GOT3 (cell line): Measurements from ENCODE around the gene APBA1.

Experiments
- DNase-seq: peaks from one replicate; lab custom pipeline; 2025; ENCODE audit warnings: mixed read lengths; lab: John Stamatoyannopoulos, UW

Gene APBA1

DNA sequence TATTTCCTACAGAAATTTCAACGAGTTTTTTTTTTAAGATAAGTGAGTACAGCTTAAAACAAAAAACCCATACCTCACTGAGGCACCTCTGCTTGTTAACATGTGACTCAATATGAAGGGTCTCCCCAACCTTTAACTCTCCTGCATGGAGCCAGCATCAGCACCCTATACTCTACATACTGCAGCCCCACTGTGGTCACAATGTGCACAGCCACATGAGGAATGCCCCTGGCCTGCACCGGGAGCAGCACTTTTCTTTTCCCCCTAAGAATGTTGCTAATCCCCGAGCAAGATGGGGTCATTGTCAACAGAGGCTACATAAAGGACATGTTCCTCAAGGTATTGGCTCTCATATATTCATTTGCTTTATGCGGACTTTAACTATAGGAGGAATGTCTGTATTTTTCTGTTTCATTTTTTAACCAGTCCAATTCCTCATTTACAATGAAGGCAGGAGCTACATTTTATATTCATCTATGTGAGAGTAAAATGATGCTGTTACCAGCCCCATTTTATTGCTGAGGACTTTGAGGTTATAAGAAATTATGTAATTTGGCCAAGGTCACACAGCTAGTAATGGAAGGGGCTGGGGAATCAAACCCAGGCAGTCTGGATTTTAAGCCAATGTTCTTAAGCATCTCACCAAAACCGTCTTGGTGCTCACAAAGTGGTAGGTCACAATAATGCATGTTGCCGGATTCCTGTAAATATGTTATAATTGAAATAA lies 93.0 kb downstream of the APBA1 start:
- no peak for DNase-seq

DNA sequence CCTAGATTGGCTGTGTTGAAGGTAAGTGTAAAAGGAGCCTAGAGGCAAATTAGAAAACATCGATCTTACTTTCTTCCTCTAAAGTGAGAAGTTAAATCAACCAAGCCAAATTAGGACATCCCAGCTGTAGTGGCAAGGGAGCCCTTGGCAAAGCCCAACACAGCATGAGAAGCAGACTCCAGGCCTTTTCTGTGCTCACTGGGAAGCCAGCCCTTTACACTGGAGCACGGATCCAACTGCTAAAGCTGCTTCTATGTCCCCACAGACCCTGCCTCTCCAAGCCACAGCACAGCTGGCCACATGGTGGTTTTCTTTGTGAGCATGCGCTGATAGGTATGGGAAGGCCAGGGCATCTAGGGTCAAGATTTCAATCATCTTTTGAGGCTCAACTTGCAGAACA lies 94.1 kb downstream of the APBA1 start:
- DNase-seq, result no peak

DNA sequence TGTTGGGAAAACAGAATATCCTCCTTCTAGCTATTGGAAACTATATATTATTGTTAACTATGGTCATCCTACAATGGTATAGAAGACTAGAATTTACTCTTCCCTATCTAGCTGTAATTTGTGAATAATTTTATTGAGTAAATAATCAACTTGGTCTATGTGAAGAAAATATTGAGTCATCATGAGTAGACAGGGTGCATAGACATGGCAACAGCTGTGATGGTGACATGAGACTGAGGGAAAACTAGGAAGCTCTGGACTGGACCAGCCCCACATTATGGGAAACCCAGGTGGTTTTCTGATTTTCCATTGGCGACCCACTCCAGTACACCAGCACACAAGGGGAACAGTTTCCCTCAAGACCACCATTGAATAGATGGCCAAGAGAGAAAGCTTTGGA lies 95.0 kb downstream of the APBA1 start:
- no peak for DNase-seq

DNA sequence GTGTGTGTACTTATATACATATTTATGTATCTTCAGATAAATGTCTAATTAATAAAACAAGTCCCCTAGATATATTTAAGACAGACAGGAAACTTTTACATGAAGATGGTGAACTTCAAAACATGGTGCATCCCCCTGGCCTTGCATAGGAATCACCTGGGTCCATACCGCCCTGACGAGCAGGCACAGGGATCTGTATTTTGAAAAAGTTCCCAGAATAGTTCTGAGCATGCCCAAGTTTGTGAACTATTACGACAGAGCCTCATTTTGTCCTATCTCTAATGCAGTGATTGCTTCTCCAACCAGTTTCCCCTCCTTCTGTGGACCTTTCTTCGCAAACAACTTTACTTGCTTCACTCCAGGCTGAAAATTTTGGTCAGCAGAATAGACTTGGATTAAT lies 98.1 kb downstream of the APBA1 start:
- DNase-seq, result no peak

DNA sequence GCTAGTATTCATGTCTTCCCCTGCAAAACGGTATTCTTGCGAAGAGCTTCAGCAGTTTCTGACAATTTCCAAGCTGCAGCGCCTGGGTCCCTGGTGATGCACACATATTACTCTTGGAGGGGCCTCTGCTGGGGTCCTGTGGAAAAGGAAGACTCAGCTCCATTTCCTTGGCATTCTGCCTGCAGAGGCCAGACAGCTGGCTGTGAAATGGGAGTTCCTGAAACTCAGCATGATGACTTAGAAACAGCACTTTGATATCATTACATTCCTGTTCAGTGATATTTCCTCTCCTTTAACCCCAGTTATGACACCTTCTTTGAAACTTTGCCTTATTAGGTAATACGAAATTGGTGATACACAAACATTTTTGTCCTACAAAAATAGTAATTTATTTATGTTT lies 98.5 kb downstream of the APBA1 start:
- no peak for DNase-seq

DNA sequence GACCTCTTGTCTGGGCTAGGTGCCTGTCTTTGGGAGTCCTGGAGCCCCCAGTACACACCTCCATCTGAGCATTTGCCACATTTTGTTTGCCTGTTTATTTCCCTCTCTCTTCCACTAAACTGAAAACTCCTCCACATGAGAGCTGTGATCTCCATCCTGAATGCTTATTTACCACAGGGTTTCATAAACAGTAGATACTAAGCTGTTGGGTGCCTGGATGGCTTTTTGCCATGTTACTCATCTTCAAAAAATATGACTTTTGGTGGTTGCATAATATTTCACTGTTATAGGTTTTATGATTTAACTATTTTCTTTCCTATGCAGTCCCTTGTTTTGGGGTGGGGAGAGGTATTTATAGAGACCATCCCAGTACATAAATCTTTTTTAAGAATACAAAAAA lies 99.6 kb downstream of the APBA1 start:
- no peak for DNase-seq

DNA sequence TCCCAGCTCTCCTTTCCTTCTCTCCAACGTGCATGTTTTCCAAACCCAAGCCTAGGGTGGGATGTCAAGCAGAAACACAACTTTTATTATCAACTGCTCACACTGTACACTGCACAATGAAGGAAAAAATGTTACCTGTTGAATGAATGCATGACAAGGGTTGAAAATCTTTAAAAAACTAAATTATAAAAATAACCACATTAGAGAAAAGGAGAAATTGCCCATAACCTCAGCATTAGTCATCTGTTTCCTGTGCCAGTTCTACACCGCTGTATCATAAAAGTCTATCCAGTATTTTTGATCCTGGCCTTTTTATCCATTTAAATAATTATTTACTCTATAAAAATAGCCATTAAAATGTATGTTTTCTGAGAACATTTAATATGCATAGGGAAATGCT lies 101.1 kb downstream of the APBA1 start:
- no peak for DNase-seq

DNA sequence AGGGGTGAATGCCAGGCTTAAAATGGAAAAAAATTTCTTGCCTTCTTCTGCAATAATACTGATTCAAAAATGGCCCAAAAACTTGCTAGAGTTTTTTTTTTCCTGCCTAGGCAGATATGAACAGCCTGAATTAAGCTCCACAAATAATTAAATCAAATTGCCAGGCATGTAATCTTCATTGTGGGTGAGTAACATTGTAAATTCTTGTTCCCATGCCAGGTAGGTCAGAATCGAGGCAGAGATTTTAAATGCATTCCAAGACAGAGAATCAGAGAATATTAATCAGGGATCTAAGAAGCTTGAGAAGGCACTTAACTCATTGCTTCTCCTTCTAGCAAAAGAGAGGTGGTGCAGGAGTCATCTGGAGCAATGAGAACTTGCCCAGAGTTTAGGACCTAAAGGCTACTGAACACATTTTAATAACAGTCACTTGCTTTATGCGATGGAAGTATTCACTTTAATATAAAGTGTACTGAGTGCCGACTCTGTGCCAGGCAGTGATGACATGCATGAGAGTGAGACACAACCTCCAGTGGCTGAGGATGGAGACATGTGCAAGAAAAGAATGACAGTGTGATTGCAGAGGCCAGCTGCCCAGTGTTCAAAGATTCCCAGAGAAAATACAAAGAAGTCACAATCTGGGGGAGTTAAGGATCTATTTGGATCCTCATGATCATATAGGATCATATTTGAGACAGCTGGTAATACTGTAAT lies 102.3 kb downstream of the APBA1 start:
- no peak for DNase-seq

DNA sequence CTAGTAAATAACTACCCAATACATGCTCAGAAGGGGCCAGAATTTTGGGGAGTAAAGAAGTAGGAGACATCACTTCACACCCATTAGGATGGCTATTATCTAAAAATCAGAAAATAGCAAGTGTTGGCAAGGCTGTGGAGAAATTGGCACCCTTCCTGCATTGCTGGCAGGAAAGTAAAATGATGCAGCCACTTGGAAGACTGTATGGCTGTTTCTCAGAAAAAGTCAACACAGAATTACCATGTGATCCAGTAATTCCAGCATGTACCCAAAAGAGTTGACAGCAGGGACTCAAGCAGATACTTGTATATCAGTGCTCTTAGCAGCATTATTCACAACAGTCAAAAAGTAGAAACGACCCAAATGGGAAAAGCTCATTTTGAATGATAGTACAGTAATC lies 107.6 kb downstream of the APBA1 start:
- no peak for DNase-seq

DNA sequence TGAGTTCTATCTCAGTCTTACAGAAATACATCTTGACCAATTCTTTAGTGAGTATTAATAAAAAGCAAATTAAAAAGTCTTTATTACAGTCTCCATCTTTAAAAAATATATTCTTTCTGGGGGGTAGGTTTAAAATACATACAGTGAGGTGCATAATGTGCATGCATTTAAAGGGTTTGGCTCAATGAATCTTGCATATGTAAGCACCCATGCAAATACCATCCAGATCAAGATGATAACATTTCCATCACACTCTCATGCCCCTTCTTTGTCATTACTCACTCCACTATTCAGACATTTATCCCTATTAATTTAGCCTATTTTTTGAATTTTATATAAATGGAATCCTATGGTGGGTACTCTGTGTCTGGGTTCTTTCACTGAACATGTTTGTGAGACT lies 113.0 kb downstream of the APBA1 start:
- no peak for DNase-seq

DNA sequence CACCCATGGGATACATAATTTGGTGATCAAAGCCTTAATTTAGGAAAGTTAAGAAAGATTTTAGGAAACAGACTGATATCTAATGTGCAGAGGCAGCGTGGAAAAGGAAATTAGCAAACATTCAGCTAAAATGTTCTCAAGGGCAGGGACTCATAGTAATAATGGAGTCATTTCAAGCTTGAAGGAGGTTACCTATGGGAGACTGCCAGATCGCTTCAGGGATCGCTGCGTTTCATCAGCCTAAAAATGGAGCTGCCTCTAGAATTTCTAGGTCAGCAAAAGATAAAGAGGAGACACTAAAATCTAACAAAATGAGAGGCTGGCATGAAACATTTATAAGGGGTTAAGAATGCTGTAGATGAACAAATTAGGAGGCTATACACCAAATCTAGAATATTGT lies 115.5 kb downstream of the APBA1 start:
- DNase-seq, result no peak

DNA sequence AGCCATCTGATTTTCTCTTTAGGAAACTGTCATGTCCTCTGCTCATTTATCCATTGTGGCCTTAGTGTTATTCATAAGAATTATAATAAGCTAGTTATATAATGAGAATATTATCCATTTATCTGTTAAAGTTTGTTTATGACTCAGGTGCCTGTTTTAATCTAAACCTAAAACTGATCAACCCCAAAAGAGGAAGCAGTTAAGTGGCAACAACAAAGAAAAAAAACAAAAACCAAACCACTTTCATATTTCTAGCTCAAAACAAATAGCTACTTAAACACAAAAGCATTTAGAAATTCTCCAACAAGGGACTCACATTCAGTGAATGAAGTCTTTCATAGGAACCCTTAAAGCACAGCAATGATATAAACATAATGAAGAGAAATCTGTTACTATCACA lies 116.4 kb downstream of the APBA1 start:
- DNase-seq, result no peak

DNA sequence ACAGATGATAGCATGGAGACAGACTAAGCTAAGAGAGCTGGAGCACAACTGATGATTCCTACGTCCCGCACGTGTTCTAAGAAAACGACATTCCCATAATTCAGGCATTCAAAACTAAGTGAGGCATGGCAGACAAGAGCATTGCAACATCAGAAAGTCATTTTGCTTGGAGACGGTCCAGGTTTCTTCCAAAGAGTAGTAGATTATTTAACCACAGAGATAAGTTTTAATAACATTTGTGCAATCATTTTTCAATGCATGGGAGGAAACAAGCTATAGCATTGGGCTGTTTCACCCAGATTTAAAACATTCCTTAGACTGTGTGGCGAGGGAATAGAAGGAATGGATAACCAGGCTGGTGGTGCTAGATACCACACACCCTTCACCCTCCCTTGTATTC lies 117.2 kb downstream of the APBA1 start:
- DNase-seq, result no peak

DNA sequence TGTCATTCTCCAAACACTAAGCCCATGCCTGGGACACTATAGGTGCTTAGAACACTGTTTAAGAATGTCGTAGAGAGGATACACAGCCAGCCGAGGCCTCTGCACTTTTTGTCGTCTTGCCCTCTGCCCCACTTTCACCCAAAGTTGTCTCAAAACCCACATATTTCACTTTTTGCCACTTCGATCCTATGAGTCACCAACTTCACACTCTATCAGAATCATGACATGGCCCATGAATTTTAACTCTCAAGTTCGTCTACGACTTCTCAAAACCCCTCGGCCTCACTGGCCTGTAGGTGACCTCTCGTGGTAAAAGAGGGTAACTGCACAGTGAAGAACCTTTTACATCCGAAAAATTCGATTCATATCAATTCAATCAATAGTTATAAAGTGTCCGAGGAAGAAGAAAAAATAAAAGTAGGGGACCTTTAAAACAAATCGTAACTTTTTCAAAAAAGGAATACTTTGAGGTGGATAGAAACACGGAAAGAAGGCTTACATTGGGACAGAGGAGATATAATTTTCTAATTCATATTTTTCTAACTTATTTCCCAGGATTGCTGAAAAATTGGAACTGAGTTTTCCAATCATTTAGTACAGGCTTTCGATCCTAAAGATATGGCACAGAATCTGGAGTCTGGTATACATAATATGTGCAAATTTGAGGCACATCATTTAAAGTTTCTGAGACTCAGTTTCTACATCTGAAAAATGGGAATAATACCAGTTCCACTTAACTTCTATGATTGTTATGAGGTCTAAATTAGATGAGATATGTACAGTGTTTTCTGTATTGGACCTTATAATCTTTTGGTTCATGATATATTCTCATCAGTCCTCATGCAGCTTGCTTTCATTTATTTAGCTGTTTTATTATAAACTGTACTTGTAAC lies 122.6 kb downstream of the APBA1 start:
- DNase-seq, result no peak

DNA sequence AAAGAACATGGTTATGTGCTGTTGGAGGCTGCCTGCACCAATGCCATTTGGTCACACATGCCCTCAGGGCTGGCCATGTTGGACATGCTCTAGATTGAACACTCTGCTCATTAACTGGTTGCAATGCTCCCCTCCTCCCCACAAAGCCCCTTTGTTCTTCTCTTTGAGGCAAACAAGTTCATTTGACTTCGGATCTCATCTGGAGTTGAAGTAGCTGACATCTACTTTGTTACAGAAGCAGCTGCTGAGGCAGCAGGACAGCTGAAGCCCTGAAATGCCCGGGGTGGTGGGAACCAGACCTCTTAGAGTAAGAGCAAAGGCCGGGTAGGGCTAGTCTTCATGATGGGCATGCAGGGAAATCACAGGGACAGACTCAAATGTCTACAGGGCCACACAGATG lies 123.5 kb downstream of the APBA1 start:
- DNase-seq, result no peak

DNA sequence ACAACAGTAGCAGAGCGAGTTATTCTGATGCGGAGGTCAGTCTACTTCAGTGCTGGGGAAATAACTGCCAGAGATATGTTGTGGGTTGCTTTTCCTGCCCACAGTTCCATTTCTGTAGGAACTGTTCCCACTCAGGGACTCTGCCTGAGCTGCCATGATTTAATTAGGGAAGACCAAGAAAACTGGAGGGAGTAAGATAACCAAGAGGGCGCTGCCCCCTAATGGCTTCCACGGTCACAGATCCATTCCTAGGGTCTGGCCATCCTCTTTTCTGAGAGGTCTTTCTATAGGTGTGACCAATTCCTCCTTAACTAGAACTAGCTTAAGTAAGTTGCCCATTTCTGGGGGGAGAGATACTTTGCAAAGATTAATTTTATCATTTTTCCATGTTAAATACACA lies 125.9 kb downstream of the APBA1 start:
- no peak for DNase-seq

DNA sequence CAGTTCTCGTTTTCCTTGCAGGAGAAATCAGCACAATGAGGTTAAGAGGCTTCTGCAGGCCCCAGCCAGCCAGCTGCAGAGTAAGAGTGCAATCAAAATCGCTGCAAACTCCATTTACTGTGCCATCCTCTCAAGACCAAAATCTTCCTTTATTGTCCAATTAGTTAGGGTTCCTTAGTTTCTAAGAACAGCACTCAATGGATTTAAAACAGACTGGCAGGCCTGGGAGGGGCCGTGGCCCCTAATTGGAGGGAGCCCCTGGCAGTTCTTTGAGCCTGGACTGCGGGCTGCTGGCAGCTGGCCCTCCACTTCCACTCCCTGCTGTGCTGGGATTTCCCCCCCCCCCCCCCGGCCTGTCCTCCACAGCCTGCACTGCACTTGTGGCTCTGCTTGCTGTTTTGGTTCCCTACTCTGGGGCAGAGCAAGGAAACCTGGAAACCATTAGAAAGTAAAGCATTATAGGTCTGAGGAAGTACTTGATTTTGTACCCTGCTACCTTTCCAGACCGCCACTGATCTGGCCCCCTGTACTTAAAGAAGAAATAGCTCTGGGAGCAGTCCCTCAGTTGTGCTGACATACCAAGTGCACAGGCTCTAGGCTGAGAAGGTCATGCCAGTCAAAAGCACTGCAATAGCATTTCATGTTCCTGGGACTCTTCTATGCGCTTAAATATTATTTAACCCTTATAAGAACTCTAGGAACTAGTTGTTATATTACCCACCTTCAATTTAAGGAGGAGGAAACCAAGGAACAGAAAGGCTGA lies 129.0 kb downstream of the APBA1 start:
- no peak for DNase-seq

DNA sequence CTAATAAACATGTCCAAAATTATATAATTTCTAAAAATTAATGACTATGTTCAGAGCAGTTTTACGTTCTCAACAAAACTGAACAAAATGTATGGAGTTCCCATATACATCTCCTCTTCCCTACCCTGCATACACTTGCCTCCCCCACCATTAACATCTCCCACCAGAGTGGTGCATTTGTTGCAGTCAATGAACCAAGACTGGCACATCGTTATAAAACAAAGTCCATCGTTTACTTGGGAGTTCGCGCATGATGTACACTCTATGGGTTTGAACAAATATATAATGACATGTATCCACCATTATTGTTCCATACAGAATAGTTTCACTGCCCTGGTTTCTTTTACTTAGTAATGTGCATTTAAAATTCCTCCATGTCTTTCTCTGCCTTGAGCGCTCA lies 130.1 kb downstream of the APBA1 start:
- no peak for DNase-seq

DNA sequence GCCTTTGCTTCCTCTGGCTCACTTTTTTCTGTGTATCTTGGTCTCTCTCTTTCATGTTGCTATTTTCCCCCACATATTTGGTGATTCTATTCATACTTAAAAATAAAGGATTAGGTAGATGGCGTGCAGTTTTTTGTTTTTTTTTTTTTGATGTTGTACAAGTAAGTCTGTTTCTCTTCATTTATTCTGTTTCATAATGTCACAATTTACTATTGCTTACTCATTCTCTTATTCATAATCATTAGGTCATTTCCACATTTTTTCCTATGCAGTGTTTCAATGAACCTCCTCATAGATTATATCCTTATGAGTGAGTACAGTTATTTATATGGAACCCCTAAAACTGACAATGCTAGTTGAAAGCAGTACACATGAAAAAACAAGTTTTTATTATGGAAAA lies 136.3 kb downstream of the APBA1 start:
- no peak for DNase-seq

DNA sequence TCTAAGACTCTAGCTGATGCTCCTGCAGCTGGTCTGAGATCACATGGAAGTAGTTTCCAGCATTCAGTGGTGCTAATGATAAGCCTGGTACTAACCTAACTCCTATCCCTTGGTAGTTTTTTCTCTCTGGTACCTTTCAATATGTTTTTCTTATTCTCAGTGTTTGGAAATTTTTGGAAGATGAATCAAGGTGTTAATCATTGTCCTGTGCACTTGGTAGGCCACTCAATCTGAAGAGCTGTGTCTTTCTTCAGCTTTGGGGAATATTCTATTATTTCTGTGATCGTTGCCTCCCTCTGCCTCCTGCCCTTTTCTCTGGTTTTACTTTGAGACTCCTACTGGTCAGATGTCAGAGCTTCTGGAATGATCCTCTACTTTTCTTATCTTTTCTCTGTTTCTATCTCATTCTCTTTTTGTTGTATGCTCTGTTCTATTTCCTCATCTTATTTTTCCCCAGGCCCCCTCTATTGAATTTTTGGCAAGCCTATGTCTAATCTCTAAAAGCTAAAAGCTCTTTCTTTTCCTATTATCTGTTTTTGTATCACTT lies 136.8 kb downstream of the APBA1 start:
- DNase-seq, result no peak

DNA sequence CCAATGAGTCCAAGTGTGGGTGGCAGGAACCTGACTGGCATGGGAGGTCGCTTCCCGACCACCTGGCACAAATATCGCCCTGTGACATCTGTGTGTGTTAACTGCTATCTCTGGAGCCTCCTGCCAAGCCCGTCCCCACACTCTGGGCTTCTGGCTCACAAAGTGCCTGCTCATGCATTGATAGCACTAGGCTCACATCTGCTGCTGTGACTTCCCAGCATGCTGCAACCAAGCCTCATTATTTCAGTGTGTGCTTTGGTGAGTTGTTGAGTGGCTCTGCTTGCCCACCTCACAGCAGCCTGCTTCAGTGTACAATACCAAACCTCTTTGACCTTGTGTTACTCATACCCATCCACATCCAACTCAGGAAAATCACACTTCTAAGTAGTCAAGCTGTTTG lies 139.8 kb downstream of the APBA1 start:
- no peak for DNase-seq

DNA sequence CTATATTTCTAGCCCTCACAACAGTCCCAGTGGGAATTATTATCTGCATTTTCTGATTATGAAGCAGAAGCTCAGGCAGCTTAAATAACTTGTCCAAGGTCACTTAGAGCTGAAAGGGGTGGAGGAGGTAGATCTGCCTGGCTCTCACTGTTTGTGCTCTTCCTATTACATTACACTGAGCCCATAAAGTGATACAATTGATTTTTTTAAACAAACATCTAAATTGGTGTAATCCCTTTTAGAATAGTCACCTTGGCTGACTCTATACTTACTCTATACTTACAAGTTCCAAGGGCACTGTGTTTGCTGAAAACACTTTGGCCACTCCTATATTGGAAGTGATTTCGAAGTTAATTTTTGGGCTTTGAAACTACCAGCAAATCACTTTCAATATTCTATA lies 144.7 kb downstream of the APBA1 start:
- no peak for DNase-seq
